ENCODE data around the gene ALG14. TPM values are rescaled to one million over a fixed set of nuclear protein-coding genes. Genes with fewer than 3 reads are reported as not detected.

Gene ALG14
- total RNA-seq, 1 donor from 2014 or later, result 0.49 TPM

GRCh38 chr1:94954263-94955220 lies 118.2 kb downstream of the ALG14 start:
- Histone ChIP-seq H3K27ac (peak overlapping the region; percentile 33), H3K4me1 (peaks cover 15% of the 10 kb centered on the region), H4K20me1 (ENCODE audit: low read depth) (no peaks in the 10 kb centered on the region), H3K4me3 (no peak overlapping the region), H3F3A (ENCODE audit: low read depth) (peaks cover 7% of the 10 kb centered on the region), H3K4me2 (peak overlapping the region; percentile 12), H3K79me2 (ENCODE audit: low read depth) (no peaks in the 10 kb centered on the region), H3K9me3 (ENCODE audit: low read depth) (no peaks in the 10 kb centered on the region), H3K27me3 (no peaks in the 10 kb centered on the region), H3K36me3 (no peaks in the 10 kb centered on the region), H3K9ac (no peak overlapping the region), H2AFZ (replicated peaks) (no peak overlapping the region)
- H3K27me3 Mint-ChIP-seq (ENCODE audit: insufficient read depth, low read depth), result peaks cover 3% of the 10 kb centered on the region
- peaks cover 2% of the 10 kb centered on the region for H3K9me3 Mint-ChIP-seq
- peaks cover 32% of the 10 kb centered on the region for H3K4me1 Mint-ChIP-seq
- peaks cover 6% of the 10 kb centered on the region for H3K36me3 Mint-ChIP-seq
- H3K27ac Mint-ChIP-seq, result no peak overlapping the region
- H3K4me3 Mint-ChIP-seq, result no peak overlapping the region
- no peak for TF ChIP-seq EZH2 (IDR thresholded peaks at IDR 0.05)
- TF ChIP-seq, protein P1, sequence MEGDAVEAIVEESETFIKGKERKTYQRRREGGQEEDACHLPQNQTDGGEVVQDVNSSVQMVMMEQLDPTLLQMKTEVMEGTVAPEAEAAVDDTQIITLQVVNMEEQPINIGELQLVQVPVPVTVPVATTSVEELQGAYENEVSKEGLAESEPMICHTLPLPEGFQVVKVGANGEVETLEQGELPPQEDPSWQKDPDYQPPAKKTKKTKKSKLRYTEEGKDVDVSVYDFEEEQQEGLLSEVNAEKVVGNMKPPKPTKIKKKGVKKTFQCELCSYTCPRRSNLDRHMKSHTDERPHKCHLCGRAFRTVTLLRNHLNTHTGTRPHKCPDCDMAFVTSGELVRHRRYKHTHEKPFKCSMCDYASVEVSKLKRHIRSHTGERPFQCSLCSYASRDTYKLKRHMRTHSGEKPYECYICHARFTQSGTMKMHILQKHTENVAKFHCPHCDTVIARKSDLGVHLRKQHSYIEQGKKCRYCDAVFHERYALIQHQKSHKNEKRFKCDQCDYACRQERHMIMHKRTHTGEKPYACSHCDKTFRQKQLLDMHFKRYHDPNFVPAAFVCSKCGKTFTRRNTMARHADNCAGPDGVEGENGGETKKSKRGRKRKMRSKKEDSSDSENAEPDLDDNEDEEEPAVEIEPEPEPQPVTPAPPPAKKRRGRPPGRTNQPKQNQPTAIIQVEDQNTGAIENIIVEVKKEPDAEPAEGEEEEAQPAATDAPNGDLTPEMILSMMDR (IDR thresholded peaks at IDR 0.05), result no peak
- no peak for TF ChIP-seq EZH2phosphoT487 (IDR thresholded peaks at IDR 0.05)
- peak; percentile 71 for DNase-seq (ENCODE audit: low spot score)

DNA sequence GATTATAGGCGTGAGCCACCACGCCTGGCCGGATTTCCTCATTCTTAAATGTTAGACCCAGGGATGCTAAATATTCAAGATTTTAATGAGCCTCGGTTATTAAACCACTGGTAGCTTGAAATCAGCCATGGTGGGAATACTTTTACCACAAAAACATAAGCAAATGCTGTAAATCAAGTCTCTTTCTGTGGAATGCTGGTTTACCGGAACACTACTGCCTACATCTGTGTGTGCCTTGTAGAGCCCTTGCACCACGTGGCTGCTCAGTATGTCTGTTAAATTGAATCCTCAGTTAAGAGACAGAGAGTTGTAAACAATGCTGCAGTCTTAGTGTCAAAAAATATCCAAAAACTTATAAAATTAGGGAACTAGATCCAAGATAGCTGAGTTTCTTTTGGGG lies 119.0 kb downstream of the ALG14 start:
- H3K27ac Mint-ChIP-seq, result no peak overlapping the region
- H3K9me3 Mint-ChIP-seq, result peaks cover 2% of the 10 kb centered on the region
- Histone ChIP-seq H3F3A (ENCODE audit: low read depth) (peaks cover 7% of the 10 kb centered on the region), H3K79me2 (ENCODE audit: low read depth) (no peaks in the 10 kb centered on the region), H3K4me1 (peaks cover 15% of the 10 kb centered on the region), H2AFZ (replicated peaks) (no peak overlapping the region), H3K9ac (no peak overlapping the region), H3K27ac (no peak overlapping the region), H4K20me1 (ENCODE audit: low read depth) (no peaks in the 10 kb centered on the region), H3K9me3 (ENCODE audit: low read depth) (no peaks in the 10 kb centered on the region), H3K27me3 (no peaks in the 10 kb centered on the region), H3K4me2 (no peak overlapping the region), H3K36me3 (no peaks in the 10 kb centered on the region), H3K4me3 (no peak overlapping the region)
- no peak overlapping the region for H3K4me3 Mint-ChIP-seq
- H3K4me1 Mint-ChIP-seq, result peaks cover 32% of the 10 kb centered on the region
- no peak for DNase-seq (ENCODE audit: low spot score)
- peaks cover 3% of the 10 kb centered on the region for H3K27me3 Mint-ChIP-seq (ENCODE audit: insufficient read depth, low read depth)
- H3K36me3 Mint-ChIP-seq, result peaks cover 6% of the 10 kb centered on the region
- TF ChIP-seq EZH2phosphoT487 (IDR thresholded peaks at IDR 0.05) (no peak), EZH2 (IDR thresholded peaks at IDR 0.05) (no peak)
- TF ChIP-seq, protein P1 (IDR thresholded peaks at IDR 0.05), result no peak

DNA sequence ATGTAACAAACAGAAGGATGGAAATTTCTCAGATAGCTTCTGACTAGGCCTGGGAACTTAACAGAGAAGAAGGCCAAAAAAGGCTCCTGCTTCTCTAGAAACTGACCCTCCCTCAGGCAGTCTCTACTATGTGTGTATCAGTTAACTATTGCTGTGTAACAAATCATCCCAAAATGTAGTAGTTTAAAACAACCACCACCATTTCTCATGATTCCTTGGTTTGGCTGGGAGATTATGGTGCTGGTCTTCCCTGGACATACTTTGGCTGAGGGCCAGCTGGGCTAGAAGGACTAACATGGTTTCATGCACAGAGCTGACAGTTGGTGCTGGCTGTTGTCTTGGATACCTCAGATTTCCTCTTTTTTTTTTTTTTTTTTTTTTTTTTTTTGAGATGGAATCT lies 119.6 kb downstream of the ALG14 start:
- no peak for TF ChIP-seq EZH2phosphoT487 (IDR thresholded peaks at IDR 0.05)
- TF ChIP-seq, protein P1 (IDR thresholded peaks at IDR 0.05), result no peak
- TF ChIP-seq EZH2 (IDR thresholded peaks at IDR 0.05), result no peak
- H3K4me3 ChIP-seq, result no peak overlapping the region
- no peaks in the 10 kb centered on the region for H3K79me2 ChIP-seq (ENCODE audit: low read depth)
- H4K20me1 ChIP-seq (ENCODE audit: low read depth), result no peaks in the 10 kb centered on the region
- no peaks in the 10 kb centered on the region for H3K27me3 ChIP-seq
- no peak overlapping the region for H2AFZ ChIP-seq (replicated peaks)
- no peaks in the 10 kb centered on the region for H3K36me3 ChIP-seq
- no peak overlapping the region for H3K27ac ChIP-seq
- Mint-ChIP-seq H3K4me1 (peaks cover 32% of the 10 kb centered on the region), H3K9me3 (peaks cover 2% of the 10 kb centered on the region), H3K27ac (no peak overlapping the region), H3K36me3 (peaks cover 8% of the 10 kb centered on the region), H3K27me3 (ENCODE audit: insufficient read depth, low read depth) (peaks cover 5% of the 10 kb centered on the region), H3K4me3 (no peak overlapping the region)
- no peaks in the 10 kb centered on the region for H3K9me3 ChIP-seq (ENCODE audit: low read depth)
- DNase-seq (ENCODE audit: low spot score), result no peak
- H3F3A ChIP-seq (ENCODE audit: low read depth), result peaks cover 7% of the 10 kb centered on the region
- no peak overlapping the region for H3K9ac ChIP-seq
- H3K4me2 ChIP-seq, result no peak overlapping the region
- peaks cover 15% of the 10 kb centered on the region for H3K4me1 ChIP-seq

Measured in neural progenitor cell (in vitro differentiated cells).